Measurements from ENCODE around the gene F5. TPM values are rescaled to one million over a fixed set of nuclear protein-coding genes. Genes with fewer than 3 reads are reported as not detected.

Gene F5
- total and polyA plus RNA-seq, 9 of the 15 experiments (the other 6 are each of a cell fraction or from before 2014, with no cell fraction given), result 0.03 to 0.13 TPM; not detected in 7

GRCh38 chr1:169604781-169605560, 18.7 kb upstream of the F5 start:
- TF ChIP-seq FOXP1 (CRISPR knock-in tag; IDR thresholded peaks at IDR 0.05) (no peak), ZNF24 (IDR thresholded peaks at IDR 0.05) (peak; percentile 73; the same call in 1 of the 2 replicates)
- Histone ChIP-seq H3K9me3 (replicated peaks; ENCODE audit: control insufficient read depth, insufficient read depth, low read depth, low read length) (no peaks in the 10 kb centered on the region), H3K4me2 (ENCODE audit: insufficient read depth, low read length) (no peak overlapping the region), H3K27ac (ENCODE audit: extremely low read depth, low read depth, low read length) (no peak overlapping the region), H3K79me2 (ENCODE audit: control insufficient read depth, insufficient read depth, low read length) (no peaks in the 10 kb centered on the region), H3K9ac (ENCODE audit: insufficient read depth in 1 of 2, low read depth in 2 of 2, low read length in 2 of 2) (no peak overlapping the region), H3K4me3 (no peak overlapping the region), H3K27me3 (ENCODE audit: control insufficient read depth in 2 of 2, insufficient read depth in 2 of 2, low read length in 2 of 2) (peaks cover 2 to 7% of the 10 kb centered on the region in 2 experiments; a peak in 1 of 5 replicates), H3K9me1 (ENCODE audit: control insufficient read depth, insufficient read depth, low read length) (no peaks in the 10 kb centered on the region), H2AFZ (ENCODE audit: low read depth, low read length) (no peak overlapping the region), H3K36me3 (ENCODE audit: control insufficient read depth, insufficient read depth, low read length) (no peaks in the 10 kb centered on the region), H4K20me1 (replicated peaks; ENCODE audit: control insufficient read depth, insufficient read depth, low read length) (no peaks in the 10 kb centered on the region), H3K4me1 (replicated peaks in 1 of 2; ENCODE audit: control insufficient read depth in 2 of 2, insufficient read depth in 2 of 2, low read length in 2 of 2) (no peaks in the 10 kb centered on the region)
- BruUV-seq (replicated peaks), result no TSS peak
- FAIRE-seq, result no peak
- intact Hi-C loops (cut with micrococcal nuclease) (no loop called here), in situ Hi-C loops (cut with MboI) (loop anchor here (10.0 kb wide), 1 partner anchor 110 kb away; the partner anchor contains the start of gene SELL)
- WGBS (ENCODE audit: insufficient coverage, low coverage, missing lambda C conversion rate), result 0% methylated on average over 5 of the region's 5 CpGs
- DNase-seq (ENCODE audit: extremely low read depth in 1 of 4, low spot score in 3 of 4), result no peak
- ATAC-seq, result no peak
- ChIA-PET CTCF (ENCODE audit: low intra/inter-chr PET ratio) (no interaction called here), POLR2A (interaction anchor here (0.5 to 0.7 kb wide), 2 partner anchors 198 to 203 kb away, joined by 3 read pairs; no protein-coding TSS in a partner anchor)

GRCh38 chr1:169601096-169601881, 15.0 kb upstream of the F5 start:
- BruUV-seq (replicated peaks), result no TSS peak
- H3K27me3 ChIP-seq (ENCODE audit: control insufficient read depth in 2 of 2, insufficient read depth in 2 of 2, low read length in 2 of 2), result no peaks in the 10 kb centered on the region
- H3K27ac ChIP-seq (ENCODE audit: extremely low read depth, low read depth, low read length), result no peak overlapping the region
- no peaks in the 10 kb centered on the region for H3K9me1 ChIP-seq (ENCODE audit: control insufficient read depth, insufficient read depth, low read length)
- WGBS (ENCODE audit: insufficient coverage, low coverage, missing lambda C conversion rate), result 0% methylated on average over 3 of the region's 3 CpGs
- intact Hi-C loops (cut with micrococcal nuclease), result loop anchor here (1.0 kb wide), 2 partner anchors 111 to 208 kb away; no protein-coding TSS in a partner anchor
- no peak overlapping the region for H3K4me3 ChIP-seq
- no peak for FAIRE-seq
- no peak overlapping the region for H3K9ac ChIP-seq (ENCODE audit: insufficient read depth in 1 of 2, low read depth in 2 of 2, low read length in 2 of 2)
- in situ Hi-C loops (cut with MboI), result loop anchor here (10.0 kb wide), 1 partner anchor 114 kb away; the partner anchor contains the start of gene SELL
- no peak overlapping the region for H3K4me2 ChIP-seq (ENCODE audit: insufficient read depth, low read length)
- no peaks in the 10 kb centered on the region for H3K79me2 ChIP-seq (ENCODE audit: control insufficient read depth, insufficient read depth, low read length)
- CTCF ChIA-PET (ENCODE audit: low intra/inter-chr PET ratio), result interaction anchor here (0.7 to 2.0 kb wide), 3 partner anchors 43 to 208 kb away, joined by 3 to 10 read pairs (median 8); partner anchors contain the start of gene SELL
- no peaks in the 10 kb centered on the region for H3K4me1 ChIP-seq (replicated peaks in 1 of 2; ENCODE audit: control insufficient read depth in 2 of 2, insufficient read depth in 2 of 2, low read length in 2 of 2)
- DNase-seq (ENCODE audit: extremely low read depth in 1 of 4, low spot score in 3 of 4), result peak; percentile 17 to 23 (median 19)
- H3K36me3 ChIP-seq (ENCODE audit: control insufficient read depth, insufficient read depth, low read length), result no peaks in the 10 kb centered on the region
- POLR2A ChIA-PET, result interaction anchor here (1.4 to 1.5 kb wide), 2 partner anchors 10 to 15 kb away, joined by 5 read pairs; partner anchors contain the start of gene F5
- peak; percentile 70 for ATAC-seq
- no peaks in the 10 kb centered on the region for H3K9me3 ChIP-seq (replicated peaks; ENCODE audit: control insufficient read depth, insufficient read depth, low read depth, low read length)
- H2AFZ ChIP-seq (ENCODE audit: low read depth, low read length), result no peak overlapping the region
- H4K20me1 ChIP-seq (replicated peaks; ENCODE audit: control insufficient read depth, insufficient read depth, low read length), result no peaks in the 10 kb centered on the region
- TF ChIP-seq CCNT2 (IDR thresholded peaks at IDR 0.05; ENCODE audit: borderline replicate concordance, extremely low read depth, insufficient read length, low read depth, low read length), result no peak
- TF ChIP-seq ZNF121 (CRISPR knock-in tag; conservative IDR thresholded peaks at IDR 0.05), result no peak
- TF ChIP-seq C11orf30 (IDR thresholded peaks at IDR 0.05; ENCODE audit: low read depth), result no peak
- no peak for TF ChIP-seq NBN (IDR thresholded peaks at IDR 0.05; ENCODE audit: low read depth)
- TF ChIP-seq MITF (IDR thresholded peaks at IDR 0.05), result no peak
- no peak for TF ChIP-seq NR2F6 (CRISPR knock-in tag; IDR thresholded peaks at IDR 0.05)
- no peak for TF ChIP-seq ZNF79 (CRISPR knock-in tag; IDR thresholded peaks at IDR 0.05; ENCODE audit: low read depth)
